COLO829 (cell line): Measurements from ENCODE around the gene TIGD3.

ENCODE experiments used
- DNase-seq: peaks from one replicate; pipeline ENCODE4 v3.0.0; 2012; ENCODE audit warnings: low spot score

The TIGD3 gene

GRCh38 chr11:65373839-65374580, 19.5 kb downstream of the TIGD3 start:
- no peak for DNase-seq

- no peak for DNase-seq
These were observed 20.5 kb downstream of the TIGD3 start for GRCh38 chr11:65375012-65375411.

- DNase-seq = no peak
These were observed 21.7 kb downstream of the TIGD3 start for GRCh38 chr11:65376138-65376713.

GRCh38 chr11:65377036-65377435, 22.5 kb downstream of the TIGD3 start:
- no peak for DNase-seq

- DNase-seq = no peak
These were observed 23.2 kb downstream of the TIGD3 start for GRCh38 chr11:65377777-65378176.

- no peak for DNase-seq
These were observed 23.8 kb downstream of the TIGD3 start for GRCh38 chr11:65378208-65378927.

GRCh38 chr11:65378928-65379638, 24.5 kb downstream of the TIGD3 start:
- DNase-seq = no peak

- DNase-seq = no peak
These were observed 25.3 kb downstream of the TIGD3 start for GRCh38 chr11:65379698-65380459.

- no peak for DNase-seq
These were observed 26.0 kb downstream of the TIGD3 start for GRCh38 chr11:65380460-65381119.

- DNase-seq = no peak
These were observed 27.1 kb downstream of the TIGD3 start for GRCh38 chr11:65381716-65382032.

- peak; percentile 84 for DNase-seq
These were observed 27.7 kb downstream of the TIGD3 start, which contains the start of gene SLC25A45 for GRCh38 chr11:65382033-65382803. TSS of gene SLC25A45 (minus strand) at chr11:65382646. CDS start at chr11:65381951, 695 bp downstream.

- DNase-seq = no peak
These were observed 28.3 kb downstream of the TIGD3 start for GRCh38 chr11:65382804-65383368.

- no peak for DNase-seq
These were observed 29.2 kb downstream of the TIGD3 start for GRCh38 chr11:65383778-65384177.

- DNase-seq = no peak
These were observed 29.8 kb downstream of the TIGD3 start for GRCh38 chr11:65384301-65384889.

- DNase-seq = peak; percentile 67
These were observed 32.0 kb downstream of the TIGD3 start, which contains the start of gene FRMD8 for GRCh38 chr11:65386307-65387140. TSS of gene FRMD8 (plus strand) at chr11:65386637. CDS start at chr11:65387037, 400 bp downstream.

GRCh38 chr11:65388731-65389130, 34.2 kb downstream of the TIGD3 start:
- no peak for DNase-seq

- no peak for DNase-seq
These were observed 34.9 kb downstream of the TIGD3 start for GRCh38 chr11:65389294-65389980.
